ENCODE data around the gene MYBBP1A. TPM values are rescaled to one million over a fixed set of nuclear protein-coding genes. Genes with fewer than 3 reads are reported as not detected.
A peak's percentile ranks its signal among the peaks of the same experiment; 100 is the strongest.

MYBBP1A gene
- total and polyA plus RNA-seq, 2 of the 13 experiments (the other 11 are each of a cell fraction or from before 2014, with no cell fraction given), result 18.6 to 54.8 TPM

- no peak for TF ChIP-seq ZNF281 (CRISPR knock-in tag; IDR thresholded peaks at IDR 0.05; ENCODE audit: borderline replicate concordance)
- peak; percentile 89 for TF ChIP-seq ZNF414 (CRISPR knock-in tag; IDR thresholded peaks at IDR 0.05)
- 0 out of 2 replicates have a peak, but pooled peaks have one; percentile 14 for TF ChIP-seq IRF2 (CRISPR knock-in tag; IDR thresholded peaks at IDR 0.05)
- TF ChIP-seq FOXO1 (CRISPR knock-in tag; IDR thresholded peaks at IDR 0.05), result 0 out of 2 replicates have a peak, but pooled peaks have one; percentile 11
- TF ChIP-seq ZNF383 (CRISPR knock-in tag; IDR thresholded peaks at IDR 0.05; ENCODE audit: borderline replicate concordance), result no peak
- peak; percentile 89 for TF ChIP-seq ZNF607 (CRISPR knock-in tag; IDR thresholded peaks at IDR 0.05; ENCODE audit: borderline replicate concordance)
- peak; percentile 76; the same call in 1 of the 2 replicates for TF ChIP-seq TAF1 (CRISPR knock-in tag; IDR thresholded peaks at IDR 0.05)
- no peak for TF ChIP-seq ONECUT2 (CRISPR knock-in tag; IDR thresholded peaks at IDR 0.05)
- peak; percentile 91 for TF ChIP-seq ZSCAN21 (CRISPR knock-in tag; IDR thresholded peaks at IDR 0.05; ENCODE audit: borderline replicate concordance)
- peak; percentile 75 for TF ChIP-seq AGO2 (optimal IDR thresholded peaks at IDR 0.05; ENCODE audit: low read depth, low read length)
- TF ChIP-seq ZNF207 (IDR thresholded peaks at IDR 0.05; ENCODE audit: borderline replicate concordance), result no peak
- TF ChIP-seq TFDP1 (CRISPR knock-in tag; IDR thresholded peaks at IDR 0.05; ENCODE audit: borderline replicate concordance), result peak; percentile 78; the same call in 1 of the 2 replicates
- peak; percentile 54 for TF ChIP-seq HOXA3 (CRISPR knock-in tag; IDR thresholded peaks at IDR 0.05)
- TF ChIP-seq ZBTB3 (CRISPR knock-in tag; IDR thresholded peaks at IDR 0.05; ENCODE audit: borderline replicate concordance, low read depth), result peak; percentile 60; the same call in 1 of the 2 replicates
- peak; percentile 24; the same call in 1 of the 2 replicates for TF ChIP-seq THRA (CRISPR knock-in tag; IDR thresholded peaks at IDR 0.05; ENCODE audit: borderline replicate concordance)
- TF ChIP-seq MLXIP (CRISPR knock-in tag; IDR thresholded peaks at IDR 0.05; ENCODE audit: borderline replicate concordance), result no peak
- no peak for TF ChIP-seq ATF1 (CRISPR knock-in tag; IDR thresholded peaks at IDR 0.05)
- 0 out of 2 replicates have a peak, but pooled peaks have one; percentile 12 for TF ChIP-seq SAFB2 (CRISPR knock-in tag; IDR thresholded peaks at IDR 0.05; ENCODE audit: borderline replicate concordance, low read depth)
- no peak for TF ChIP-seq HMG20B (CRISPR knock-in tag; conservative IDR thresholded peaks at IDR 0.05)
- no peak for TF ChIP-seq MTA3 (CRISPR knock-in tag; IDR thresholded peaks at IDR 0.05)
Measured at GRCh38 chr17:4554997-4555799, at the start of gene MYBBP1A (continued).
